Measurements from ENCODE around the gene DPP10.

DPP10 gene

DNA sequence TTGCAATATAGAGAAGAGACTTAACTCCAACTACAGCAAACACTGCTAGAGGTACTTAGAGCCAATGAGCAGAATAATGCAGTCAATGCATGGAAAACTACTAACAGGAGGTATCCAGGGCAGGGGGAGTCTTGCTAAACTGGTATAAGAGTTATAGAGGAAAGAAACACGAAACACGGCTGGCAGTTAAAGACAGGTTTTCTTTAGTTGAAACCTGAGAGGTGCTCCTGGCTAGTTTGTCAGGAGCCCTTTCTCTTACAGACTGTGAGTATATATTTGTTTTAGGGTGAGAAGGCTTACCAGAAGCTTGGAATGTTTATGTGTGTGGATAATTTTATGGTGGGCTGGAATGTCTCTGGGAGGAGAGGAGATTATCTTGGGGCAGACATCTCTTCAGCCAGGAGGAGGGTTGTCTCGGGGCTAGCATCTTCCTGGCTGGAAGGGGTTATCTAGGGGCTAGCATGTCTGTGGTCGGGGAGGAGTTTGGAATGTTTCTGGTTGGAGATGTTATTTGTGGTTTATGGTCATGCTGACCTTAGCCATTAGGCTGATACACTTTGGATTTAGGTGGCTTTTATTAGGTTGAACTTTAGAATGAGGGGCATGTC is 1048.8 kb downstream of the DPP10 start:
- DNase-seq: no peak

DNA sequence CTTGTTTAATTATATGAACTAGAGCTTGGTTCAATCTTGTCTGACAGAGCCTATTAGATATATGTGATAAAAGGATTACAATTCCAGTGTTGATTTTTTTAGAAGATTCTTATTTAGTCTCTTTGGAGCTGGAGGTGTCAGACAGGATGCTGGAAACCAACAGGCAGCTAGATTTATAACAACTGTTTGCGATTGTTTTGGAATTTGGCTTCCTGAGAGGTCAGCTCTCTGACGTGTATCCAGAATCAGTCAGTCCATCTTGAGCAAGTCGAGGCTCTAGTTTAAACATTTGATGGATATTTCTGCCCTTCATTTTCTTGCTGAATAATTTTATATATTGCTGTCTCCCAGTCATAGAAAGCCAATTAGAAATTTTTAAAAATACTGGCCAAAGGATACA is 1062.9 kb downstream of the DPP10 start:
- no peak for DNase-seq

DNA sequence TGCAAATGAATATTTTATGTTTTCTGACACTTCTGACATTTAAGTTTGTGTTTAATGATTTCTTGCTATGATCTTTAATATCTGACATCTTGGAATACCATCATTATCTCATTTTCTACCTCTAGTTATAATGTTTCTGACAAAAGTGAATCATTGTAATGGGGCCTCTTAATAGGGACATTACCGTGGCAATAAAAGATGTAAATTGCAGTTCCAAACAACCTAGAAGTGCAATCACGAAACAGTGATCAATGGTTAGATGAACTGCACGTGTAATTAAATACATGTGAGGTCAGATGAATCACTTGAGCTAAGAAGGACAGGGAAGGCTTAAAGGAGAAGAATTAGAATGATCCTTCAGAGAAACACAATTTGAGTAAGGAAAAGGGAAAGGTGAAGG is 1078.3 kb downstream of the DPP10 start:
- DNase-seq: no peak

DNA sequence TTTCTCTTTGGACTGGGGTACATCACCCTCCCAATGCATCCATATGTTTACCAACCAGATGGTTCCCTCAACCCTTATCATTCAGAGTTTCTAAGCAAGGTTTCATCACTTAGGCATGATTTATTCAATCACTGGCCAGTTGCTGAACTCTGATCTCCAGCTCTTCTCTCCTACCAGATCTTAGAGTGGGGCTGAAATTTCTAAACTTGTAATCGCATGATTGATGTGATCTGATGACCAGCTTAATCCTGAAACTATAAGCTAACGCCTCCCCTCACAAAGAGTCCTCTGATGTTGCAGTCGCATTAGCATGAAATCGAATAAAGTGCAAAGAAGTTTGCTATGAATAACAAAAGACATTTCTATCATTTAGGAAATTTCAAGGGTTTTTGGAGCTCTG is 1082.0 kb downstream of the DPP10 start:
- no peak for DNase-seq

DNA sequence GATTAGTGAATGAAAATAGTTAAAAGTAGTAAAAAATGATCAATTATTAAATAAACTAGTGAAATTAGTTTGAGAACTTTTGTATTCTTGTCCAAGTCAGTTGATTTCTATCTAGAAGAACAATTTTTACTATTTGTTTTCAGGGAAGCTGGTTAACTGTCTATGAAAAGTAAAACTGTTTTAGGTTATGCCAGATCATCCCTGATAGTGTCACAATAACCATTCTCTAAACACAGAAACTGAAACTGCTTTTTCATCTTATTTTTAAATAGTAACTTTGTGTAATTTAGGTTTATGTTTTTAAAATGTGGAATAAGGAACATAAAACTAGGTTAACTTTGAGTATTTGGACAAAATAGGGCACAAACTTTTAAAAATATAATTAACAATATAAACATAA is 1087.2 kb downstream of the DPP10 start:
- DNase-seq: no peak

DNA sequence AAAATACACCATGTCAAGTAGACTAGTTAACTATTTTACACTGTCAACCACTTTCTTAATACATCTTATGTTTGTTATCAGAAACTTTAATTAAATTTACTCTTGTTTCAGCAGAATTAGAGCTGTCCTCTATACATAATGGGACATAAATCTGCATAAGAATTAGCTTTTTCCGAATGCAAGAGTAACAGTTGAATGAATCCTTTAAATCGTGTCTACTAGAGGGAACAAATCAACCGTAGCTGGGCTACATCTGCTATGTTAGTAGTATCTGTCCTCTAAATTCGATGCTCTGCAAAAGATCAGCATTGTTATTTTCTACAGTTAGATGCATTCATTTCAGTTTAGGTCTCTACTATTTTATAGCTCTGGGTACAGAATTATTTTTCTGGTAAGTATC is 1090.6 kb downstream of the DPP10 start:
- DNase-seq: no peak

DNA sequence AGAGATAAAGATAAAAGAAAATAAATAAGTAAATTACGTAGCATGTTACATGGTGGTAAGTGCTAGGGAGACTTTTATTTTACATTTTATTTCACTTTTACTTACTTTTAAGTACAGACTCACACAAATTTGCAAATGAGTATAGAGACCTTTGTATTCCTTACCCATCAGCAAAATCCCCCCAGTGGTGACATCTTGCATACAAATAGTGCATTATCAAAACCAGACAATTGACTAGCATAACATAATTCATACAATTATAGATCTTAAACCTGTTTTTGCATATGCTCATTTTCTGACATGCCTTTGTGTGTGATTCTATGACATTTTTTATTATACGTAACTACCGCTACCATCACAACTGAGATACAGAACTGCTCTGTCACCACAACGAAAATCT is 1099.4 kb downstream of the DPP10 start:
- no peak for DNase-seq

DNA sequence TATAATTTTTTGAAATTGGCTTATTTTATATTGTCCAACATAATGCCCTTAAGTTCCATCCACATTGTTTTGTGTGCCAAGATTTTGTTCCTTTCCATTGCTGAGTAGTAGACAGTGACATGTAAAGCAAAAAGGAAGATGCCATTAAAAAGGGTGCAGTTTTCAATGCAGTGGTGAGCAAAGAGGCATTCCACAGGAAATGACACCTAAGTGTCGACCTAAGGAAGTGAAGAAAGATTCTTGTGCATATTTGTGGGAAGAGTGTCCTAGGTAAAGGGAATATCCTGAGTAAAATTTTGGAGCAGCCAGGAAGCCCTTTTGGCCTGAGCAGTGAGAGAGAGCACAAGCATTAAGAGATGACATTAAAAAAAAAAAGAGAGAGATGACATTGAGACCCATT is 1099.9 kb downstream of the DPP10 start:
- no peak for DNase-seq

DNA sequence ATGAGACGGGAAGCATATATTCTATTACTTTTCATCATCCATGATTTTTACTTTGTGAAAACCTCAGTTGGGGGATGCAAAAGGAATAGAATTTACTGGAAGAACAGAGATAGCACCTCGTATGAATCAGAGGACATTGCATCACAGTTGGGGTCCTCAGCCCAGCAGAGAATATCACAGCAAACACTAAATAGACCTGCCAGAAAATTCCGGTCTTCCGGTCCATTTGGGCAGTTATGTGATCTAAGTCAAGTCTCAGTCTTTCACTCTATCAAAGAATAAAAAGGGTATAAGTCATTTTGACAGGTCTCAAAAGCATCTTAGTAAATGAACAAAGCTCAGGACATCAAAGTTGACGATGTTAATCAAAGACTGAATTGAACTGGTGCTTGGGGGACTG is 1100.6 kb downstream of the DPP10 start:
- no peak for DNase-seq

DNA sequence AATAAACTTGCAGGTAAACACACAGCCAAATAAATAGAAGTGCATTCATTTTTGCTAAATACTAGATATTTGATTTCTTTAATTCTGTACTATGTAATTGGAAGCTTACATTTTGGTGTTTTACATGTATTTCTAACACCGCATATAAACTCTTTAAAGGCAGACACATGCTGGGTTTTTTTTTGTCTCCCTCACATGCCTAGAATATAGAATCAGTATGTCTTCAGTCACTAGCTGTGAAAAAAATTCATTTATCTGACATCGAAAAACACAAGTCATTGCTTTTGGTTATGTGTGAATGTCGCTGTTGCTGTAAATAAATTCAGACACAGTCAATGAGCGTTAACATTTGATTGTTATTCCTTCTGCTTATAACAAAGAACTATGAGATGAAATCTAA is 1101.0 kb downstream of the DPP10 start:
- no peak for DNase-seq

DNA sequence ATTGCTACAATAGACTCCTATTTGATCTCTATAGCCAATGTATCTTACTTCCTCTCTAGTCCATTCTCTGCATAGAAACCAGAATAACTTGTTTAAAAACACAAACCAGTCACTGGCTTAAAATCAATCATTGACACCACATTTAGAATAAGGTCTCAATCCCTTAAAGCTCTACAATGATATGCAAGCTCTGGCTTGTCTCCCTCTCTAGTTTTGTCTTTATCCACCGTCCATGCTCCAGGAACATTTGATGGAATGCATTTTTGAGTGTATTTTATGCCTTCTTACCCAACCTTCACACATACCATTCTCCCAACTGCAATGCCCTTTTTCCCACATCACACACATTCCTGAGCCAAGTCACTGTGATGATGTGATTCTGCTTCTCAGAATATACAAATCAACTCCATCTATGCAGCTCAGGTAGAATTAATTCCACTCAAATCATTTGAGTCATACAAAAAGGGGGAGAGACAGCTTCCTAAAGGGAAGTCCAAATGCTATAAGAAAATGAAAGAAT is 1107.2 kb downstream of the DPP10 start:
- no peak for DNase-seq

DNA sequence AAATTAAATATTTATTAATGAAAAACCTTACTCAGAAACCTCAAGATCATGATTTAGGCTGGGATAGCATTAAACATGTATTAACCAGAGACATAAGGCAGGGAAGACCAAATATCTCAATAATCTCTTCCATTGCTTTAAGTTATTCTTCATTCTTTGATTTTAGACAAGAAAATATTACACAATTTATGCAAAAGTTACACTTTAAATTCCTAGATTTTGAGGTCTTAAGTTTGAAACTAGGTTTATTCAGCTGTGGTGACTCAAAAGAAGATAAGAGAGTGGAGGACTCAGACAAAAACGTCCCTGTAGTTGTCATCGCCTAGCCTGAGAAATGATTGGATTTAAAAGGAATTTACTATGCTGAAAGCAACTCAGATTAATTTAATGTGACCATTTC is 1110.3 kb downstream of the DPP10 start:
- DNase-seq: no peak

DNA sequence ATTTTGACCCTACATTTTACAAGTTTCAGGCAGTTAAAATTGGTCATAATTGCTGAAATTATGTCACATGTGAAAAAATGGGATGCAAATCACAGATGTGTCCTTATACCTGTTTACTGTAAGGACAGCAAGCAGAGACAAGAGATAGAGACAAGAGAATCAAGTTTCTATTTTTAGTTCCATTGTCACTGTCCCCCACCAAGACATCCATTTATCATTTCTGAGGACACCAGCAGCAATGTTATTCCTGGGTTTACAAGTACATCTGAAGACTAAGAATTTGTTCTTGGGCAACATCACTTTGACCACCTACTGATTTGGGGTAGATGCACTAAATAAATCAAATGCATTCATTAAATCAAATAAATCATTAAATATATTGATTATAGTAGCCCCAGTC is 1111.7 kb downstream of the DPP10 start:
- DNase-seq: no peak

DNA sequence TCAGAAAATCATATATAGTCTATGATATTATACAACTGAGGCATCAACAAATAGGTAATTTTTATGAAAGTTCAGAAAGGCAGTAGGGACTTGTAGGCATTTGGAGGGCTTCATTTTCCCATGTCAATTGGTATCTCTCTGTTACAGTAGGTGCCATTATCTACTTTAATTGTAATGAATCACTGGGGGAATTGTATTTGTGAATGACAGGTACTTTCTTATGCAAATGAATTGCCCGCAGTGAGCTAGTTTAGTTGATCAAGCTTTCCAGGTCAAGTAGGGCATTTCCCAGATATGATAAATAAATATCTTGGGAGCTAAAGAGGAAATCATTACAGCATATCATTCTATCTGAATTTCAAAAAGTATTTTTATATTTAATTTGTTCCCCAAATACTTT is 1116.3 kb downstream of the DPP10 start:
- no peak for DNase-seq

DNA sequence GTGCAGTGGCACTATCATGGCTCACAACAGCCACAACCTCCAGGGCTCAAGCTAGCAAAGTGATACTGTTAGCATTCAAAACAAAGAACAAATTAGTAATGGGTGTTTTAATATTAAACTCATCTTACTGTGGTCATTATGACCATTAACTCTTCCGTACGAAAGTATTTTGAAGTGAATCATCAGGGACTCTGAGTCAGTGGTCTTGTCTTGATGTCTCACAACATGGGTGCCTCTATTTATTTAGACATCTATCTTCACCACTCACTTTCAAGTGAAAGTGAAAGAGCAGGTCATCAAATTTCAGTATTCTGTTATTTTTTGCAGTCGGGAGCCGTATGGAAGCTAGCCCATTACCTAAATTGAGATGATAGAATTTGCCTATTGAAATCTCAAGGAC is 1118.2 kb downstream of the DPP10 start:
- DNase-seq: no peak

DNA sequence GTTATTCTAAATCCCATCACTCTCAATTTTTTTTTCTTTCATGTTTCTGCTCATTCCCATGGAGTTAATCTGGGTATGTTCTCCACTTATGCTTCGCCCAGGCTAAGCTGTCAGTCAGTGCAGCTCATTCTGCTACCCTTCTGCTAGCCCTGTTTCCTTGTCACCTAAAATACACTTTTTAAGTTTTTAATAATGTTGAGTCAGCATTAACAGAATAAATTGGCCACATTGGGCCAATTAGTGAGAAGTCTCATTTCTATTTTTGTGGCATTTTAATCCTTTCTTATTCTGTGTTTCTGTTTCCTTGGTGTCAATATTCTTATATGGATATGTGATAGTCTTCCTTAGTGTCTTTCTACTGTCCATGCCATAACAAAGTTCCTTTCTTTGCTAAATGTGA is 1126.2 kb downstream of the DPP10 start:
- no peak for DNase-seq

DNA sequence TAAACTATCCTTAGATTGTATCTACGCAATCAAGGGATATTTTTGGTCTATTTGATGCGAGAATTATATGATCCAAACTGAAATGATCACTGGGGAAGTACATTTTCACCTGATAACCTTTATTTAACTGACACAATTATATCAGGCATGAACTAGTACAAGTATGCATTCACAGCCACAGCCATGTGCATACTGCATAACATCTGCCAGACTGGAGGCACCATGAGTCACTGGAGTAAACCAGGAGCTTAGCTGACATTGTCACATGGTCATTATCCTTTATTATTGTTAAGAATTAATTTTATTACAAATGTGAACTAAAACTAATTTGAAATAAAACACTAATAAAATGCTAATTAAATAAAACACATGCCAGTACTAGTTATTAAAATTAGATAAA is 1127.1 kb downstream of the DPP10 start:
- DNase-seq: no peak

DNA sequence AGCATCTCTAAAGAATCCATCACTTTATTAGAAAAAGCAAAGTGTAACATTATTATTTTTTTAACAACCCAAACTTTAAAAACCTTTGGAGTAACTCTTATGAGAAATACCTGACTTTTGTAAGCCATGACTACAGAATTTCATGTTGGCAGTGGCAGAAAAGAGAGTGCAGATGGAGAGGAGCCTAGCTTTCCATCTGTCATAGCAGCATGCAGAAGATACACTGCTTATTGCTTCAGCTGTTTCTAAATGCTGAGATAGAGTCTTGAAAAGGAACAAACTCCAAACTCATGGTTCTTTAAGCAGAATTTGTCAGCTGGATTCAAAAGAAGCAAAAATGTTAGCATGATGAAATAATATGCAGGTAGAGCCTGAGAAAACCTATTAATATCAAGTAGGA is 1130.3 kb downstream of the DPP10 start:
- no peak for DNase-seq

DNA sequence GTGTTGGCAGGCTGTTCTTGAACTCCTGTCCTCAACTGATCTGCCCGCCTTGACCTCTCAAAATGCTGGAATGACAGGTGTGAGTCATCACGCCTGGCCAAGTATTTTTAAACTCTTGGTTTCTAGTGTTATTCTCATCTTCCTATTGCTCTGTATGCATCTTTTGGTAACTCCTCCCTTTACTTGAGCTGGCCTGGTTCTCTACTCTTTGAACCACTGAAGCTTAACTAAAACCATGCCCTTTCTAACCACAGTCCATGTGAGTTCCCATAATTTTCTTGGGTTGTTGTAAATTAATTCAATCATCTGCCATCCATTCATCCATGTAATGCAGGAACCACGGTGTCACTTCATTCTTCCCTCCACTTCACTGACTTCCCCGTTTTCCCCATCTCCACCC is 1131.3 kb downstream of the DPP10 start:
- DNase-seq: no peak

DNA sequence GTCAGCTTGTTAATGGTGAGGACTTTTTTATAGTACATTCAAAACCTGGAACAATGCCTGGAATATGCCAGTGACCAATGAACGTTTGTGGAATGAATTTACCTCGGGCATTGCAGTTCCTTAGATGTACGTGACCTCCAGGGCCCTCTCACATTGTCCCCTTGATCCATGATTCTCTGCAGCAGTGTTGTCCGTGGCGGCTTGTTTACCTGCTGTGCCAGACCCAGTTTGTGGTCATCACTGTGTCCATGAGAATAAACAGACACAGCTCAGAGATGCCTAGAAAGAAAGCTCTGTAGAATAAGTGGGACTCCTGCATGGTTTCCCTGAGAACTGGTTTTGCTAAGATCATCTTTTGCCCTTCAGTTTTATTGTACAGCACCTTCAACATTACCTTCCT is 1132.2 kb downstream of the DPP10 start:
- DNase-seq: no peak

DNA sequence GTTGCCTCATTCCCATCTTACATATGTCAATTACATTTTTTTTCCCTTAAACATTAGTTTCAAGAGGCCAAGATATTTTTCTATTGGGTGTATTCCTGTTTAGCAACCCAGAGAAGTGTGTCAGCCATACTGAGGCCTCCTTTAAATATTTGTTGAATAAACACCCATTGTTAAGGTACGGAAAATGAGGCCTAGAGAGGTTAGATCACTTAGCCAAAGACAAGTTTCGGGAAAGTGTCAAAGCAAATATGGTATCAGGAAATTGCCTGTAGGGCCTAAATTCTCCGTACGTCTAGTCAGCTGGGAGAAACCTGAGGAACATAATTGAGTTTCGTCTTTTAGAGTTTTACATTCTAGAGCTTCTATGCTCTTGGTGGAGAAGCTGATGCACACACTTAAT is 1138.3 kb downstream of the DPP10 start:
- DNase-seq: no peak

DNA sequence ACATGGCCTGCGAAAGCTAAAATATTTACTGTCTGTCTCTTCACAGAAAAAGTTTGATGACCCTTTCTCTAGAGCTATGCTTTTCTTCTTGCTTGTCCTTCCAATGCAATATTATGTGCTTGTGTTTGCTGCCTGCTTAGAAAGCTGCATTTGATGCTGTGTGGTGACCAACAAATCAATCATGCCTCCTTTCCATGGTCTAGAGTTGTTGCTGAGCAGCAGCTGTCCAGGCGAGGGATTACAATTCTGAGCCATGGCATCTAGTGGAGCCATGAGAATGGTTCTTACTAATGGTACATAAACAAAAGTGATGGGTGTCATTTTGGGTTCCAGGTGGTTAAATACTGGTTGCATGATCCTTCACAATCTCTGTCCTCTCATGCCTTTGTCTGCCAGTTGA is 1142.1 kb downstream of the DPP10 start:
- DNase-seq: no peak

DNA sequence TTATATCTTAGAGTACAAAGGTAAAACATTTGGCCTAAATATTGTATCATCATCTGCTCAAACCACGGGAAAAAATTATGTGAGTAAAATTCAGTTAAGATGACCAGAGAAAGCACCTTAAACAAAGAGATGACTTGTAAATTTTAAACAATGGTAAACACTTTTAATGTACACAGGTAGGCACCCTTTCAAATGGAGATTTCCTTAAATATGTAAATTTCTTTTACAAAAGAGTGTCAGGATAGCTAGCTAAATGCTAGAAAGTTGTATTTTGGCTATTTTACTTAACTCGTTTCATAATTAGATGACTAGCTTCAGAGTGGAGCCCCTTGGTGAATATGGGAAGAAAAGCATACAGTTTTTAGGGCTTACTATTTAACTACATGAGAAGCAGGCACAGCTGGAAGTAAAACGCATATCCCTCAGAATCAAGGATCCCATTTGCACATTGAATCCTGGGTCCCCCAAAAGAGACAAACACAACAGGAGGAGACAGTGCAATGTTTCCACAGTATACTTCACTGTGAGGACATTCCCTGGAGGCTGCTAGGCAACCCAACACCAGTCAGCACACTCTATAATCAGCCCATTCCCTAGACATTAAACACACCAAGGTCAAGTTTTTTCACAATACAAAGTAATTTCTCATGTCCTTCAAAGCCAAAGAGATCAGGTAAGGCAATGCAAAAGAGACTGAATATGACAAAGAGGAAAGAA is 1154.4 kb downstream of the DPP10 start:
- DNase-seq: no peak

DNA sequence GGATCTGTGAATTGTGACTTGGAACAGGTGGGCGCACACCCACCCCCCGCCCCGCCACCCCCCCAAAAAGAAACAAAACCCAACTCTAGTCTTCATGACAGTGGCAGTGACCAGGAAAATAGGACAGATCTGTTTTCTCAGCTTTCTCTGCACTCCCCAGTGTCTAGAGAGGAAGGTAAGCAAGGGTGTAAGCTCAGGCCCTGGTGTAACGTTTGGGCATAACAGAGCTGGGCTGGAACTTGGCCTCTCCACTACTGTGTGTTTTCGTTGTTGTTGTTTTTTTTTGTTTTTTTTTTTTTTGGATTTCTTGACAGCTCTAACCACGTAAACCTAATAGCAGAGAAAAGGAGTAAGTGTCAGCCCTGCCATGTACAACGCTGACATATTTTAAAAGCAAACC is 1160.8 kb downstream of the DPP10 start:
- DNase-seq: no peak

DNA sequence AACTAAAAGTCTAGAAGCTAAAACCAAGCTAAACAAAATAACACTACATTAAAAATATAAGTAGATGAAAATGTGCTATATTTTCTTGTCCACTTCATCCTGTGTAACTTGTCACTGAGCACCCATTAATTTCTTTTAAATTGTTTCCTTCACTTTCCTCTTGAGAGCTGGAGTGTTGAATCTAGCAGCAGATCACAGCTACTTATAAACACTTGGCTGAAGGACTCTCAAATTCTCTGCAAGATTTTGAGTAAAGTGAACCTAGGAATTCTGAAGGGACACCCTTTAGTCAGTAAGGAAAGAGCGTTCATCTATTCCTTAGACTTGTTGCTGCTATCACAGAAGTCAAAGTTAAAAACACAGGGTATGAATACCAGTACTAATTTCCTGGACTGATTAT is 1163.9 kb downstream of the DPP10 start:
- no peak for DNase-seq
